NCI-H748 treated with DMSO at 0.1 percent for 48 hours (cell line): Measurements from ENCODE around the gene GPR146.
"Not testable (repeated sequence)": the region's sequence is repeated elsewhere in the genome, so short reads cannot be mapped to it uniquely, and the experiment has no call there.

ENCODE experiments used
- DNase-seq: peaks from one replicate; lab custom pipeline; 2025; lab: John Stamatoyannopoulos, UW

GPR146 gene

GRCh38 chr7:1059200-1060091 is 15.1 kb downstream of the GPR146 start:
- no peak for DNase-seq

GRCh38 chr7:1060315-1061072 is 16.1 kb downstream of the GPR146 start:
- DNase-seq = no peak

- DNase-seq = no peak
Observed at GRCh38 chr7:1061180-1061579, 16.8 kb downstream of the GPR146 start.

GRCh38 chr7:1062296-1063294 is 18.2 kb downstream of the GPR146 start:
- no peak for DNase-seq

GRCh38 chr7:1063361-1063760 is 19.0 kb downstream of the GPR146 start:
- no peak for DNase-seq

GRCh38 chr7:1064581-1064980 is 20.2 kb downstream of the GPR146 start:
- no peak for DNase-seq

- DNase-seq = no peak
Observed at GRCh38 chr7:1065263-1065584, 20.9 kb downstream of the GPR146 start.

- DNase-seq = peak; percentile 34
Observed at GRCh38 chr7:1065585-1066241, 21.4 kb downstream of the GPR146 start.

- no peak for DNase-seq
Observed at GRCh38 chr7:1066242-1066588, 21.9 kb downstream of the GPR146 start.

- DNase-seq = no peak
Observed at GRCh38 chr7:1068013-1068412, 23.7 kb downstream of the GPR146 start.

GRCh38 chr7:1068619-1069018 is 24.3 kb downstream of the GPR146 start:
- no peak for DNase-seq

- DNase-seq = no peak
Observed at GRCh38 chr7:1070544-1071011, 26.2 kb downstream of the GPR146 start.

- DNase-seq = no peak
Observed at GRCh38 chr7:1071731-1072254, 27.4 kb downstream of the GPR146 start.

GRCh38 chr7:1073142-1073977 is 29.0 kb downstream of the GPR146 start:
- DNase-seq = no peak

GRCh38 chr7:1074018-1074417 is 29.7 kb downstream of the GPR146 start:
- DNase-seq = not testable (repeated sequence)

- no peak for DNase-seq
Observed at GRCh38 chr7:1074593-1075431, 30.5 kb downstream of the GPR146 start.

GRCh38 chr7:1076184-1077072 is 32.1 kb downstream of the GPR146 start:
- no peak for DNase-seq

- DNase-seq = no peak
Observed at GRCh38 chr7:1078519-1078918, 34.2 kb downstream of the GPR146 start.
